K562 (cell line): ENCODE data around the gene CFAP20. TPM values are rescaled to one million over a fixed set of nuclear protein-coding genes. Genes with fewer than 3 reads are reported as not detected.

Experiments
- HDAC1 ChIP-seq, 2 experiments: fragments of 450-650 bp; IDR thresholded peaks; 2 replicates each; pipeline ENCODE4 v1.6.1; 2016 to 2017; ENCODE audit warnings: inconsistent platforms in 1 of 2, mild to moderate bottlenecking in 1 of 2, moderate library complexity in 1 of 2
- HIVEP1 ChIP-seq: fragments of 250-450 bp; sonication (Bioruptor Pico); IDR thresholded peaks from 2 replicates; pipeline ENCODE4 v1.4.0; 2020; ENCODE audit warnings: mild to moderate bottlenecking
- HNRNPH1 ChIP-seq: fragments of 200-400 bp; formaldehyde crosslinking; optimal IDR thresholded peaks from 2 replicates; pipeline ENCODE3; 2017; ENCODE audit warnings: low read depth, mild to moderate bottlenecking, low read length, moderate library complexity
- ILF3 ChIP-seq: fragments of 450-650 bp; IDR thresholded peaks from 2 replicates; pipeline ENCODE4 v1.6.1; 2018; ENCODE audit warnings: antibody characterized with exemption, mild to moderate bottlenecking, moderate library complexity, borderline replicate concordance
- MAFG ChIP-seq: fragments of 450-650 bp; conservative IDR thresholded peaks from 2 replicates; pipeline ENCODE4 v1.6.1; 2016; ENCODE audit warnings: missing genetic modification characterization, missing compliant biosample characterization
- PTTG1 ChIP-seq: fragments of 450-650 bp; IDR thresholded peaks from 2 replicates; pipeline ENCODE4 v1.6.1; 2016; ENCODE audit warnings: low read depth, mild to moderate bottlenecking, missing genetic modification characterization, missing compliant biosample characterization
- RBBP5 ChIP-seq: fragments of 200-600 bp; sonication (generic); IDR thresholded peaks from 2 replicates; pipeline ENCODE4 v1.6.1; 2012; ENCODE audit warnings: borderline replicate concordance, mild to moderate bottlenecking, low read length, control low read depth, inconsistent platforms; ENCODE audit not compliant: insufficient read depth, poor library complexity, severe bottlenecking
- TCF7L2 ChIP-seq: fragments of 150-350 bp; IDR thresholded peaks from 2 replicates; pipeline ENCODE4 v1.6.1; 2016; ENCODE audit warnings: low read depth, mild to moderate bottlenecking, low read length, moderate library complexity
- TEAD1 ChIP-seq, 2 experiments: fragments of 450-650 bp in 1 of 2; sonication (generic) in 1 of 2; formaldehyde crosslinking; IDR thresholded peaks; 2 replicates each; pipeline versions ENCODE4 v1.4.0 to v1.8.0; 2020 to 2022; ENCODE audit warnings: mild to moderate bottlenecking in 2 of 2, missing genetic modification reagents in 1 of 2
- ZNF217 ChIP-seq: sonication (generic); formaldehyde crosslinking; IDR thresholded peaks from 2 replicates; pipeline ENCODE4 v1.8.0; 2022; ENCODE audit warnings: mild to moderate bottlenecking, missing genetic modification reagents
- ZNF24 ChIP-seq: fragments of 450-650 bp; IDR thresholded peaks from 2 replicates; pipeline ENCODE4 v1.6.1; 2016
- ZNF717 ChIP-seq: fragments of 250-450 bp; sonication (Bioruptor Pico); IDR thresholded peaks from 2 replicates; pipeline ENCODE4 v1.5.0; 2021
- polyA plus RNA-seq, 8 experiments: library from polyadenylated mRNA; depleted of rRNA in 4 of 8; stranded (reverse) in 5 of 8; unstranded in 3 of 8; fragments of >200 nt; fragmentation: Nextera tagmentation in 2 of 8; fragmentation: Illumina TruSeq in 1 of 8; extraction: Ambion mirVana in 2 of 8; extraction: Trizol in 1 of 8; gene quantifications; 2 replicates each; pipeline versions ENCODE4 v1.2.1 to v1.2.3, GENCODE V29; 2011 to 2014; ENCODE audit warnings: inconsistent platforms in 1 of 8, missing spikeins in 1 of 8
- total RNA-seq, 7 experiments: library from RNA; depleted of rRNA in 6 of 7; stranded (reverse); fragments of >200 nt in 6 of 7; fragmentation: Illumina TruSeq in 2 of 7; extraction: Trizol in 2 of 7; gene quantifications; 2 replicates each; pipeline versions ENCODE4 v1.2.1 to v1.2.3, GENCODE V29; 2011 to 2021; ENCODE audit warnings: low replicate concordance in 1 of 7
- TF ChIP-seq, protein P1 (sequence below): sonication (generic); formaldehyde crosslinking; IDR thresholded peaks from 2 replicates; pipeline ENCODE4 v1.8.0; 2022; ENCODE audit warnings: mild to moderate bottlenecking, missing genetic modification reagents
- TF ChIP-seq, protein P2 (sequence below): sonication (generic); formaldehyde crosslinking; IDR thresholded peaks from 2 replicates; pipeline ENCODE4 v1.8.0; 2023; ENCODE audit warnings: mild to moderate bottlenecking, missing genetic modification reagents
- TF ChIP-seq, protein P3 (sequence below): fragments of 450-650 bp; IDR thresholded peaks from 2 replicates; pipeline ENCODE4 v1.6.1; 2017; ENCODE audit warnings: antibody characterized with exemption

The CFAP20 gene
- total and polyA plus RNA-seq, 9 of the 15 experiments (the other 6 are each of a cell fraction or from before 2014, with no cell fraction given), result 20.5 to 90.5 (median 75.3) TPM

DNA sequence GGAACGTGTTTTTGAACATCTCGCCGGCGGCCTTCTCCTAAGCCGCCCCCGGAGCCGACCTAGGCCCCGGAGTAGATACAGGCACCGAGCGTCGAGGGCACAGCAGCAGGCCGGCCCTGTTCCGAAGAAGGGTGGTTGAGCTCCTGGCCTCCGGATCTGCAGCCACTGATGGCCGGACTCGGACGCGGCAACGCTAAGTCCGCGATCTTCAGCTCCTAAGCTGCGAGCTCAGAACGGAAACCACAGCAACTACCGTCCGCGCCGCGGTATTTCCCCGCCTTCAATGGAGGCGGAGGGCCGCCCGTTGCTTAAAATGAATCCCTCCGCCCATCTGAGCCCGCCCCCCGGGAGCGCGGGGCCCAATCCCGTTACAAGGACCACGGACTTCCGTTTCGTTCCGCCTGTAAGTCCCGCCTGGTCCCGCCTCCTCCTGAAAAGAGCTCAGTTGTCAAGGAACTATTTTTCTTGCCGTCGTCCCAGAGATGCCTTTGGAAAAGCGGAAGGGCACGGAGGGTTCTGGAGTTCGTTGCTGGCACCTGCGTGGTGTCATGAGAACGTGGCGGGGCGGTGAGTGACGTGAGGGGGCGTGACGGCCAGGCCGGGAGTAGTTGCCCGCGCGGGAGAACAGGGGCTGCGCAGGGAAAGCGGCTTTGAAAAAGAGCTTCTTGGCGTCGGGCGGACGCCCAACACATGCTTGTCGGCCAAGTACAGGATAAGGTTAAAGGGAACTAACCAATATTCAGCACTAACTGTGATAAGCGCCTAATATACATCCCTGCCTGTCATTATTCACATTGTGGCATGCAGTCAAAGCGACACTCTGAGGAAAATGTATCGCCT lies at the start of gene CFAP20 (continued):
- TF ChIP-seq HIVEP1 (CRISPR knock-in tag), result 0 out of 2 replicates have a peak, but pooled peaks have one; percentile 69
- TF ChIP-seq TCF7L2, result no peak
- TF ChIP-seq HDAC1 (IDR thresholded peaks at IDR 0.05), result peak; percentile 35 to 95; a peak in 2 of 4 replicates
- TF ChIP-seq PTTG1 (tag), result no peak
- no peak for TF ChIP-seq ZNF717 (CRISPR knock-in tag)
- TF ChIP-seq, protein P1, sequence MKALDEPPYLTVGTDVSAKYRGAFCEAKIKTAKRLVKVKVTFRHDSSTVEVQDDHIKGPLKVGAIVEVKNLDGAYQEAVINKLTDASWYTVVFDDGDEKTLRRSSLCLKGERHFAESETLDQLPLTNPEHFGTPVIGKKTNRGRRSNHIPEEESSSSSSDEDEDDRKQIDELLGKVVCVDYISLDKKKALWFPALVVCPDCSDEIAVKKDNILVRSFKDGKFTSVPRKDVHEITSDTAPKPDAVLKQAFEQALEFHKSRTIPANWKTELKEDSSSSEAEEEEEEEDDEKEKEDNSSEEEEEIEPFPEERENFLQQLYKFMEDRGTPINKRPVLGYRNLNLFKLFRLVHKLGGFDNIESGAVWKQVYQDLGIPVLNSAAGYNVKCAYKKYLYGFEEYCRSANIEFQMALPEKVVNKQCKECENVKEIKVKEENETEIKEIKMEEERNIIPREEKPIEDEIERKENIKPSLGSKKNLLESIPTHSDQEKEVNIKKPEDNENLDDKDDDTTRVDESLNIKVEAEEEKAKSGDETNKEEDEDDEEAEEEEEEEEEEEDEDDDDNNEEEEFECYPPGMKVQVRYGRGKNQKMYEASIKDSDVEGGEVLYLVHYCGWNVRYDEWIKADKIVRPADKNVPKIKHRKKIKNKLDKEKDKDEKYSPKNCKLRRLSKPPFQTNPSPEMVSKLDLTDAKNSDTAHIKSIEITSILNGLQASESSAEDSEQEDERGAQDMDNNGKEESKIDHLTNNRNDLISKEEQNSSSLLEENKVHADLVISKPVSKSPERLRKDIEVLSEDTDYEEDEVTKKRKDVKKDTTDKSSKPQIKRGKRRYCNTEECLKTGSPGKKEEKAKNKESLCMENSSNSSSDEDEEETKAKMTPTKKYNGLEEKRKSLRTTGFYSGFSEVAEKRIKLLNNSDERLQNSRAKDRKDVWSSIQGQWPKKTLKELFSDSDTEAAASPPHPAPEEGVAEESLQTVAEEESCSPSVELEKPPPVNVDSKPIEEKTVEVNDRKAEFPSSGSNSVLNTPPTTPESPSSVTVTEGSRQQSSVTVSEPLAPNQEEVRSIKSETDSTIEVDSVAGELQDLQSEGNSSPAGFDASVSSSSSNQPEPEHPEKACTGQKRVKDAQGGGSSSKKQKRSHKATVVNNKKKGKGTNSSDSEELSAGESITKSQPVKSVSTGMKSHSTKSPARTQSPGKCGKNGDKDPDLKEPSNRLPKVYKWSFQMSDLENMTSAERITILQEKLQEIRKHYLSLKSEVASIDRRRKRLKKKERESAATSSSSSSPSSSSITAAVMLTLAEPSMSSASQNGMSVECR, result peak; percentile 96
- no peak for TF ChIP-seq ILF3
- TF ChIP-seq ZNF24, result peak; percentile 60; the same call in 1 of the 2 replicates
- TF ChIP-seq RBBP5, result peak; percentile 91
- TF ChIP-seq, protein P2, sequence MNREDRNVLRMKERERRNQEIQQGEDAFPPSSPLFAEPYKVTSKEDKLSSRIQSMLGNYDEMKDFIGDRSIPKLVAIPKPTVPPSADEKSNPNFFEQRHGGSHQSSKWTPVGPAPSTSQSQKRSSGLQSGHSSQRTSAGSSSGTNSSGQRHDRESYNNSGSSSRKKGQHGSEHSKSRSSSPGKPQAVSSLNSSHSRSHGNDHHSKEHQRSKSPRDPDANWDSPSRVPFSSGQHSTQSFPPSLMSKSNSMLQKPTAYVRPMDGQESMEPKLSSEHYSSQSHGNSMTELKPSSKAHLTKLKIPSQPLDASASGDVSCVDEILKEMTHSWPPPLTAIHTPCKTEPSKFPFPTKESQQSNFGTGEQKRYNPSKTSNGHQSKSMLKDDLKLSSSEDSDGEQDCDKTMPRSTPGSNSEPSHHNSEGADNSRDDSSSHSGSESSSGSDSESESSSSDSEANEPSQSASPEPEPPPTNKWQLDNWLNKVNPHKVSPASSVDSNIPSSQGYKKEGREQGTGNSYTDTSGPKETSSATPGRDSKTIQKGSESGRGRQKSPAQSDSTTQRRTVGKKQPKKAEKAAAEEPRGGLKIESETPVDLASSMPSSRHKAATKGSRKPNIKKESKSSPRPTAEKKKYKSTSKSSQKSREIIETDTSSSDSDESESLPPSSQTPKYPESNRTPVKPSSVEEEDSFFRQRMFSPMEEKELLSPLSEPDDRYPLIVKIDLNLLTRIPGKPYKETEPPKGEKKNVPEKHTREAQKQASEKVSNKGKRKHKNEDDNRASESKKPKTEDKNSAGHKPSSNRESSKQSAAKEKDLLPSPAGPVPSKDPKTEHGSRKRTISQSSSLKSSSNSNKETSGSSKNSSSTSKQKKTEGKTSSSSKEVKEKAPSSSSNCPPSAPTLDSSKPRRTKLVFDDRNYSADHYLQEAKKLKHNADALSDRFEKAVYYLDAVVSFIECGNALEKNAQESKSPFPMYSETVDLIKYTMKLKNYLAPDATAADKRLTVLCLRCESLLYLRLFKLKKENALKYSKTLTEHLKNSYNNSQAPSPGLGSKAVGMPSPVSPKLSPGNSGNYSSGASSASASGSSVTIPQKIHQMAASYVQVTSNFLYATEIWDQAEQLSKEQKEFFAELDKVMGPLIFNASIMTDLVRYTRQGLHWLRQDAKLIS (CRISPR knock-in tag), result 0 out of 2 replicates have a peak, but pooled peaks have one; percentile 24
- TF ChIP-seq MAFG (tag), result no peak
- no peak for TF ChIP-seq HNRNPH1
- TF ChIP-seq, protein P3, sequence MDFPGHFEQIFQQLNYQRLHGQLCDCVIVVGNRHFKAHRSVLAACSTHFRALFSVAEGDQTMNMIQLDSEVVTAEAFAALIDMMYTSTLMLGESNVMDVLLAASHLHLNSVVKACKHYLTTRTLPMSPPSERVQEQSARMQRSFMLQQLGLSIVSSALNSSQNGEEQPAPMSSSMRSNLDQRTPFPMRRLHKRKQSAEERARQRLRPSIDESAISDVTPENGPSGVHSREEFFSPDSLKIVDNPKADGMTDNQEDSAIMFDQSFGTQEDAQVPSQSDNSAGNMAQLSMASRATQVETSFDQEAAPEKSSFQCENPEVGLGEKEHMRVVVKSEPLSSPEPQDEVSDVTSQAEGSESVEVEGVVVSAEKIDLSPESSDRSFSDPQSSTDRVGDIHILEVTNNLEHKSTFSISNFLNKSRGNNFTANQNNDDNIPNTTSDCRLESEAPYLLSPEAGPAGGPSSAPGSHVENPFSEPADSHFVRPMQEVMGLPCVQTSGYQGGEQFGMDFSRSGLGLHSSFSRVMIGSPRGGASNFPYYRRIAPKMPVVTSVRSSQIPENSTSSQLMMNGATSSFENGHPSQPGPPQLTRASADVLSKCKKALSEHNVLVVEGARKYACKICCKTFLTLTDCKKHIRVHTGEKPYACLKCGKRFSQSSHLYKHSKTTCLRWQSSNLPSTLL, result no peak
- peak in 1 of 2 experiments; percentile 97; a peak in 2 of 4 replicates for TF ChIP-seq TEAD1 (CRISPR knock-in tag; IDR thresholded peaks at IDR 0.05)
- TF ChIP-seq ZNF217 (CRISPR knock-in tag), result no peak
